Amniotic epithelial cell (primary cell): Measurements from ENCODE around the gene CACNB2.
A peak's percentile ranks its signal among the peaks of the same experiment; 100 is the strongest.
"Not testable (repeated sequence)": the region's sequence is repeated elsewhere in the genome, so short reads cannot be mapped to it uniquely, and the experiment has no call there.

Source experiments
- DNase-seq: peaks from one replicate; pipeline ENCODE4 v3.0.0-alpha.2; 2010; ENCODE audit warnings: low read depth

Gene CACNB2

GRCh38 chr10:18401416-18402195 lies 261.4 kb downstream of the CACNB2 start:
- no peak for DNase-seq

- peak; percentile 70 for DNase-seq
Measured at GRCh38 chr10:18402853-18403252, 262.6 kb downstream of the CACNB2 start.

- no peak for DNase-seq
Measured at GRCh38 chr10:18404530-18404929, 264.3 kb downstream of the CACNB2 start.

- no peak for DNase-seq
Measured at GRCh38 chr10:18406136-18406535, 265.9 kb downstream of the CACNB2 start.

GRCh38 chr10:18409599-18410397 lies 269.6 kb downstream of the CACNB2 start:
- no peak for DNase-seq

- DNase-seq = no peak
Measured at GRCh38 chr10:18414061-18414460, 273.8 kb downstream of the CACNB2 start.

GRCh38 chr10:18417950-18418527 lies 277.8 kb downstream of the CACNB2 start:
- DNase-seq = no peak

- DNase-seq = no peak
Measured at GRCh38 chr10:18418541-18419215, 278.5 kb downstream of the CACNB2 start.

GRCh38 chr10:18419945-18420344 lies 279.7 kb downstream of the CACNB2 start:
- no peak for DNase-seq

- DNase-seq = no peak
Measured at GRCh38 chr10:18421726-18422293, 281.6 kb downstream of the CACNB2 start.

GRCh38 chr10:18423058-18423637 lies 282.9 kb downstream of the CACNB2 start:
- DNase-seq = no peak

GRCh38 chr10:18424200-18424599 lies 284.0 kb downstream of the CACNB2 start:
- no peak for DNase-seq

GRCh38 chr10:18429335-18429734 lies 289.1 kb downstream of the CACNB2 start:
- DNase-seq = no peak

GRCh38 chr10:18436902-18437301 lies 296.7 kb downstream of the CACNB2 start:
- DNase-seq = no peak

GRCh38 chr10:18437486-18437885 lies 297.3 kb downstream of the CACNB2 start:
- DNase-seq = peak; percentile 20

- no peak for DNase-seq
Measured at GRCh38 chr10:18438361-18439126, 298.3 kb downstream of the CACNB2 start.

GRCh38 chr10:18439601-18440000 lies 299.4 kb downstream of the CACNB2 start:
- no peak for DNase-seq

- DNase-seq = not testable (repeated sequence)
Measured at GRCh38 chr10:18445635-18446034, 305.4 kb downstream of the CACNB2 start.

- DNase-seq = no peak
Measured at GRCh38 chr10:18446205-18446604, 306.0 kb downstream of the CACNB2 start.

GRCh38 chr10:18449611-18450026 lies 309.4 kb downstream of the CACNB2 start:
- DNase-seq = no peak

GRCh38 chr10:18450298-18450697 lies 310.1 kb downstream of the CACNB2 start:
- DNase-seq = no peak
